Neural cell (in vitro differentiated cells): Measurements from ENCODE around the gene KRTAP2-4.

Experiments
- EZH2 ChIP-seq: fragments of 200-600, 300-800 bp; shearing (Covaris generic), sonication (generic); IDR thresholded peaks from 2 replicates; pipeline ENCODE4 v1.6.1; 2014; ENCODE audit warnings: antibody characterized with exemption, low read length, borderline replicate concordance, mild to moderate bottlenecking; ENCODE audit not compliant: insufficient read depth, poor library complexity, severe bottlenecking
- TF ChIP-seq, protein P1 (sequence below): fragments of 450-650 bp; IDR thresholded peaks from 2 replicates; pipeline ENCODE4 v1.5.1; 2014; ENCODE audit warnings: antibody characterized with exemption, mild to moderate bottlenecking, moderate library complexity; ENCODE audit not compliant: poor library complexity, severe bottlenecking

DNA sequence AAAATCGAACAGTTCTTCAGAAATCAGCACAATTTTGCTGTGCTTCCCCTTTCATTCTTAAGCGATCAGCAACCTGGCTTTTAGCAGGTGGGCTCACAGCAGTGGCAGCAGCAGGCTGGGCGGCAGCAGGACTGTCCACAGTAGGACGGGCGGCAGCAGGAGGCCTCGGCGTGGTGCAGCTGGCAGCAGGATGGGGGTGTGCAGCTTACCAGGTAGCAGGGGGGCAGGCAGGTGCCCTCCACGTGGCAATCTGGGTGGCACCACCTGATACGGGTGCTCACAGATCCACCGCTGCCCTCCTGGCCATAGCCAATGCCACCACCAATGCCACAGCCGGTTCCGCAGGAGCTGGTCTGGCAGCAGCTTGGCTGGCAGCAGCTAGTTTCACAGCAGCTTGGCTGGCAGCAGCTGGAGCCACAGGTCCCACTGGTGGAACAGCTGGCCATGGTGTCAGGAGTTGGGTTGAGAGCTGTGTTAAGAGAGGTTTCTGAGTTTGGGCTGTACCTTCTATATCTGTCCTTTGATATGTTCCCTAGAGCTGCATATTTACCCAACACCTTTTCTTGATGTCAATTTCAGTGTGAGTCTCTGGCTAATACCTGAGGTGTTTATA is 35.9 kb downstream of the KRTAP2-4 start, which contains the start of gene KRTAP1-4:
- TF ChIP-seq, protein P1, sequence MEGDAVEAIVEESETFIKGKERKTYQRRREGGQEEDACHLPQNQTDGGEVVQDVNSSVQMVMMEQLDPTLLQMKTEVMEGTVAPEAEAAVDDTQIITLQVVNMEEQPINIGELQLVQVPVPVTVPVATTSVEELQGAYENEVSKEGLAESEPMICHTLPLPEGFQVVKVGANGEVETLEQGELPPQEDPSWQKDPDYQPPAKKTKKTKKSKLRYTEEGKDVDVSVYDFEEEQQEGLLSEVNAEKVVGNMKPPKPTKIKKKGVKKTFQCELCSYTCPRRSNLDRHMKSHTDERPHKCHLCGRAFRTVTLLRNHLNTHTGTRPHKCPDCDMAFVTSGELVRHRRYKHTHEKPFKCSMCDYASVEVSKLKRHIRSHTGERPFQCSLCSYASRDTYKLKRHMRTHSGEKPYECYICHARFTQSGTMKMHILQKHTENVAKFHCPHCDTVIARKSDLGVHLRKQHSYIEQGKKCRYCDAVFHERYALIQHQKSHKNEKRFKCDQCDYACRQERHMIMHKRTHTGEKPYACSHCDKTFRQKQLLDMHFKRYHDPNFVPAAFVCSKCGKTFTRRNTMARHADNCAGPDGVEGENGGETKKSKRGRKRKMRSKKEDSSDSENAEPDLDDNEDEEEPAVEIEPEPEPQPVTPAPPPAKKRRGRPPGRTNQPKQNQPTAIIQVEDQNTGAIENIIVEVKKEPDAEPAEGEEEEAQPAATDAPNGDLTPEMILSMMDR: no peak
- TF ChIP-seq EZH2: no peak
